ENCODE measurements around the gene RAD51B.

DNA sequence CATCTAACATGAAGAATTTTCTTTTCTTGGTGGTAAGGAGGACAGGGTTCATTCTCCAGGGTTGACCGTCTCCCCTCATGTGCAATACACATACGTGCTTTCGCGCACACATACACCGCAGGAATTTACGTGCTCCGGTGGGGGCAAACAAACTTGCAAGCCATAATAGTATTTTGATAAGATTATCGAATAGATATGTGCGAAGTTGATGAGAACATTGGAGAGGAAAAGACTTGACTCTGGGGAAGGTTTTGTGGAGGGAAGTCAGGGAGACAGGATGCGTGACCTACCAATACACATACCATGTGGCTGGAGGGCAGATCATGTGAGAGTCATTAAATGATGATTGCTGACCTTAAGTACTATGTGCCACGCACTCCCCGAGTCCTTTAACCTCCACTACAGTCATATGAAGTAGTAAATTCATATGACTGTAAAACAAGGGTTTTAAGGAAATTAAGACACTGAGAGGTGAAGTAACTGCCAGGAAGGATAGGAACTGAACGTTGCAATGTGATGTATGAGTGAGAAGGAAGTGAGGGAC lies 921 bp downstream of the RAD51B start:
- no peak for TF ChIP-seq CTCF (IDR thresholded peaks at IDR 0.05)
- no peak for TF ChIP-seq POLR2A (IDR thresholded peaks at IDR 0.05)

Data from thyroid gland (tissue), 4 donors.